Stomach smooth muscle (tissue), 2 donors: ENCODE data around the gene CSNK1D.
A peak's percentile ranks its signal among the peaks of the same experiment; 100 is the strongest.

Experiments
- H3K27ac ChIP-seq: one replicate; pipeline ENCODE4 v1.7.0; 2013; ENCODE audit warnings: mild to moderate bottlenecking, low read length, inconsistent platforms
- H3K27me3 ChIP-seq, 2 donors: one replicate each; pipeline ENCODE4 v1.7.0; 2013; ENCODE audit warnings: low read length in 2 of 2; ENCODE audit not compliant: insufficient read depth in 2 of 2, control insufficient read depth in 1 of 2
- H3K36me3 ChIP-seq, 2 donors: one replicate each; pipeline ENCODE4 v1.7.0; 2013; ENCODE audit warnings: low read length in 2 of 2; ENCODE audit not compliant: control insufficient read depth in 2 of 2, insufficient read depth in 2 of 2
- H3K4me1 ChIP-seq: one replicate; pipeline ENCODE4 v1.7.0; 2013; ENCODE audit warnings: low read length; ENCODE audit not compliant: control insufficient read depth, insufficient read depth
- H3K4me3 ChIP-seq, 2 donors: one replicate each; pipeline ENCODE4 v1.7.0; 2013; ENCODE audit warnings: low read length in 2 of 2
- H3K9ac ChIP-seq, 2 donors: one replicate each; pipeline ENCODE4 v1.7.0; 2013; ENCODE audit warnings: low read length in 2 of 2, mild to moderate bottlenecking in 1 of 2
- H3K9me3 ChIP-seq, 2 donors: one replicate each; pipeline ENCODE4 v1.7.0; 2013; ENCODE audit warnings: low read length in 2 of 2; ENCODE audit not compliant: control insufficient read depth in 2 of 2
- donor health status: healthy.
- donor health status: Pancreatic carcinoma.

CSNK1D gene

GRCh38 chr17:82292251-82293154 is 19.0 kb upstream of the CSNK1D start:
- H3K27me3 ChIP-seq = no peaks in the 10 kb centered on the region
- peak overlapping the region; percentile 84 to 89 for H3K9ac ChIP-seq
- peak overlapping the region; percentile 62 to 78 for H3K4me3 ChIP-seq
- H3K27ac ChIP-seq = peak overlapping the region; percentile 96
- H3K36me3 ChIP-seq = no peaks in the 10 kb centered on the region
- peaks cover 41% of the 10 kb centered on the region for H3K4me1 ChIP-seq
- H3K9me3 ChIP-seq = no peaks in the 10 kb centered on the region

GRCh38 chr17:82291582-82292250 is 18.2 kb upstream of the CSNK1D start:
- H3K9ac ChIP-seq = peak overlapping the region; percentile 84 to 89
- peak overlapping the region; percentile 62 to 78 for H3K4me3 ChIP-seq
- no peaks in the 10 kb centered on the region for H3K36me3 ChIP-seq
- no peaks in the 10 kb centered on the region for H3K27me3 ChIP-seq
- H3K4me1 ChIP-seq = peaks cover 33% of the 10 kb centered on the region
- peak overlapping the region; percentile 96 for H3K27ac ChIP-seq
- no peaks in the 10 kb centered on the region for H3K9me3 ChIP-seq

DNA sequence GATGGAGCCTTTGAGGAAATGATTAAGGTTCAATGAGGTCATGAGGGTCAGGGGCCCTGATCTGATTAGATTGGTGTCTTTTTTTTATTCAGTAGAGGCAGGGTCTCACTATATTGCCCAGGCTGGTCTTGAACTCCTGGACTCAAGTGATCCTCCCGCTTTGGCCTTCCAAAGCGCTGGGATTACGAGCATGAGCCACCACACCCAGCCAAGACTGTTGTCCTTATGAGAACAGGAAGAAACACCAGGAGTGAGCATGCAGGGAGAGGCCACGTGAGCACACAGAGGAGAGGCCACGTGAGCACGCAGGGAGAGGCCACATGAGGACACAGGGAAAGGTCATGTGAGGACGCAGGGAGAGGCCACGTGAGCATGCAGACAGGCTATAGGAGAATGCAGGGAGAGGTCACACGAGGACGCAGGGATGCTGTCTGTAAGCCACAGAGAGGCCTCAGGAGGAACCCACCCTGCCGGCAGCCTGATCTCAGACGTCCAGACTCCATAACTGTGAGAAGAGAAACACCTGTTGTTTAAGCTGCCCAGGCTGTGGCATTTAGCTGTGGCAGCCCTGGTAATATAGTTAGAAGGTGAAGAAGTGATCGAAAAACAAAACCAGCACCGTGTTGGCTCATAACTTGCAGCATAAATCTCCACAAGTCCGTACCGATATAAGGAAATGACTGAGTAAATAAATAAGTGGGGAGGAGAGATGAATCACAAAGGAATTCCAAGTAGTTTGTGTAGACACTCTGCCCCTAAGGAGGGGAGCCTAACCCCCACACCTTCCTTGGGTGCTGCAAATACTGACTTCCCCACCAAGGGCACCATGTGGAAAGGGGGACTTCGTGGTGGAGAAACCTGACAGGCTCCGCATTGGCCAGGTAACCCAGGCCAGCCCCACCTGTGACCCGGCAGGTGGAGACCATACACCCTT is 14.6 kb upstream of the CSNK1D start:
- Histone ChIP-seq H3K27ac (peak overlapping the region; percentile 53), H3K4me1 (peaks cover 28% of the 10 kb centered on the region), H3K4me3 (peak overlapping the region in 1 of 2 donors; percentile 22), H3K9me3 (no peaks in the 10 kb centered on the region), H3K27me3 (no peaks in the 10 kb centered on the region), H3K36me3 (no peaks in the 10 kb centered on the region), H3K9ac (peak overlapping the region in 1 of 2 donors; percentile 29)

DNA sequence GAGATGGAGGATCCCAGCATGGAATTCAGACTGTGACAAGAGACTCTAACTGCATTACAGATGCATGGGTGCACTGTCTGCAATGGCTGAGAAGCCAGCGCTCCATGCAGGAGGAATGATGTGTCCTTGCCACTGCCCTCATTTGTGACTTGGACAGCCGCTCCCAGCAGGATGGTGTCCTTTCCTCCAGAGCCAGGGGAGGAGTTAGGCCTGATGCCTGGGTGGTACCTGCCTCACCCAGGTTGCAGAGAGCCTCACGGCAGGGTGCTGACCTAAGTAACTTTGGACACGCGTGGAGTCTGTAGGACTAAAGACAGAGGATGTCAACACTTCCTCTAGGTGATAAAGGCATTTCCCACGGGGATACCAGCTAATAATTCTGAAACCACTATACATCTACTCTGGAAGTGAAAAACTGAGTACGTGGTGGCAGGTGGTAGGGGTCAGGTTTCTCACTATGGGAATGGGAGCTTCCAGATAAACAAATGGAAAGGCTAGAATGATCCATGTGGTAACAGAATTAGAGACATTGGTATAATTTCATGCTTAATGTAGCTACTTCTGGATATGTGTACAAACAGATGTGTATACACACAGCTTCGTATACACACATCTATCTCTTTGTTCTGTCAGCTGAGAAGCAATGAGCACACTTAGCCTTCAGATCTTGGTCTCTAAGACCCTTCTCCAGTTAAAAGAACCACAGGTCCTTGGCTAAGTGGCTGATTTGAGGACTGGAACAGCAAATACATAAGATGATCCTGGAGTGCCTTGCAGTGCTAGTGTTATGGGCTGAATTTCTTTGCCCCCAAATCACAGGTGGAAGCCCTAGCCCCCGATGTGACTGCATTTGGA is 13.7 kb upstream of the CSNK1D start:
- no peak overlapping the region for H3K4me3 ChIP-seq
- H3K36me3 ChIP-seq = no peaks in the 10 kb centered on the region
- peaks cover 27% of the 10 kb centered on the region for H3K4me1 ChIP-seq
- peak overlapping the region; percentile 53 for H3K27ac ChIP-seq
- H3K9ac ChIP-seq = no peak overlapping the region
- H3K9me3 ChIP-seq = no peaks in the 10 kb centered on the region
- no peaks in the 10 kb centered on the region for H3K27me3 ChIP-seq

DNA sequence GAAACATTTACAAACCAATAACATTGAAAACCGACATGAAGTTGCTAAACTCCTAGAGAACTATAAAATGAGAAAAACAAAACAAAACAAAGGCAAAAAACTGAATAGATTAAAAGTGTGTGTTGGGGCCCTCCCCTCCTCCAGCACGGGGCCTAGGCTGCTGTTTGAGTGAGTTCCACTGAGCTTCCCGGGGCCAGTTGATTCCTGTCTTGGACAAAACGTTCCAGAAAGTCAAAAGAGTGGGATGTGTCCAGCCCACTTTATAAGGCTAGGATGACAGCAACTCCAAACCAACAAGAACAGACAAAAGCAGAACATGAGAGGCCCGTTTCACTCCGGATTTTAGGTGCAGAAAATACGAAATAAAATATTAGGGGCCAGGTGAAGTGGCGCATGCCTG is 11.6 kb upstream of the CSNK1D start:
- Histone ChIP-seq H3K9ac (no peak overlapping the region), H3K27ac (no peak overlapping the region), H3K4me1 (peaks cover 18% of the 10 kb centered on the region)

GRCh38 chr17:82283208-82283749 is 9.8 kb upstream of the CSNK1D start:
- Histone ChIP-seq H3K27me3 (no peaks in the 10 kb centered on the region), H3K4me3 (no peak overlapping the region), H3K4me1 (peaks cover 12% of the 10 kb centered on the region), H3K27ac (no peak overlapping the region), H3K36me3 (peaks cover under 1% of the 10 kb centered on the region in 2 donors), H3K9ac (no peak overlapping the region), H3K9me3 (no peaks in the 10 kb centered on the region)

More for the DNA sequence above, 11.6 kb upstream of the CSNK1D start:
- H3K4me3 ChIP-seq = no peak overlapping the region
- no peaks in the 10 kb centered on the region for H3K9me3 ChIP-seq
- no peaks in the 10 kb centered on the region for H3K27me3 ChIP-seq
- no peaks in the 10 kb centered on the region for H3K36me3 ChIP-seq

DNA sequence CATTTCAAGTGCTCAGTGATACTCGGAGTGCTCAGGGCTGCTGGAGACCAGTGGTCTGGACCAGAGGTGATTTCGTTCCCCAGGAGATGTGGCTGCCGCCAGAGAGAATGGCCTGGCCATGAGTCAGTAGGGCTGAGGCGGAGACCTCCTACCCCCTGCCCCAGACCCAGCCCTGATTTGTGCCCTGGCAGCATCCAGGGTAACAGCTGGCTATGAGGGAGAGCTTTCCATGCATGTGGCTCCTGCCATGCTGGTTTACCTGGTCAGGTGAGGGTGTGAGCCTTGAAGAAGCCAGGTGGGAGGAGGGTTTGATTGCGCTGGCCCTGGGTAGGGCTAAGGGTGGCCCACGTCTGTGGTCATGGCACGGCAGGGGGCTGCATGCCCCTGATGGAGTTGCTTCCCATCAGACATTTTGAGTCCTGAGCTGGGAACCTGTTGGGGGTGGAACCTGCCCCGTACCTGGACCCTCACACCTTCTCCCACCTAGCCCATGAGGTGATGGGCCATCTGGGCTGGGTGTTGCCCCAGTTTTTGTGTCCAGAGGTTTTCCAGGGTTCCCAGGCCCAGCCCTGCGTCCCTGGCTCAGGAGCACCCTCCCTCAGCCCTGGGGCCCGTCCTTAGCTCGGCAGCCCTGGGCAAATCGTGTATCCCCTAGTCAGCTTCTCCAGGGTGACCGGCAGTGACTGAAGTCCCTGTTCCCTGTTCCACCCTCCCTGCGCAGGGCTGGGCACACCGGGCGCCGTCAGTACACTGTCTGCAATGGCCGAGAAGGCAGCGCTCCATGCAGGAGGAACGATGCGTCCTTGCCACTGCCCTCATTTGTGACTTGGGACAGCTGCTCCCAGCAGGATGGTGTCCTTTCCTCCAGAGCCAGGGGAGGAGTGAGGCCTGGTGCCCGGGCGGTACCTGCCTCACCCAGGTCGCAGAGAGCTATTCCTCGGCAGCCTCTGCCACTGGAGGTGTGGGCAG is 9.0 kb upstream of the CSNK1D start:
- Histone ChIP-seq H3K36me3 (peaks cover 4% of the 10 kb centered on the region in 2 donors), H3K4me1 (peaks cover 4% of the 10 kb centered on the region), H3K9ac (no peak overlapping the region), H3K9me3 (no peaks in the 10 kb centered on the region), H3K4me3 (no peak overlapping the region), H3K27ac (no peak overlapping the region), H3K27me3 (no peaks in the 10 kb centered on the region)

- no peaks in the 10 kb centered on the region for H3K27me3 ChIP-seq
- H3K36me3 ChIP-seq = peaks cover 4% of the 10 kb centered on the region in 2 donors
- no peak overlapping the region for H3K27ac ChIP-seq
- H3K9me3 ChIP-seq = no peaks in the 10 kb centered on the region
- H3K4me3 ChIP-seq = no peak overlapping the region
- H3K4me1 ChIP-seq = peaks cover 4% of the 10 kb centered on the region
- no peak overlapping the region for H3K9ac ChIP-seq
Observed at GRCh38 chr17:82281502-82282238, 8.2 kb upstream of the CSNK1D start.
